Suppressor macrophage (primary cell): ENCODE results near the gene SH2D1B.
"Not testable (repeated sequence)": the region's sequence is repeated elsewhere in the genome, so short reads cannot be mapped to it uniquely, and the experiment has no call there.

Source experiments
- DNase-seq, 4 experiments: peaks; one replicate each; pipeline ENCODE4 v3.0.0-alpha.2; 2020 to 2022
- total RNA-seq, 17 experiments: gene quantifications; one replicate each; lab custom pipeline; 2026; ENCODE audit warnings: mixed read lengths in 6 of 17, inconsistent platforms in 3 of 17; lab: John Stamatoyannopoulos, UW

SH2D1B gene, protein sequence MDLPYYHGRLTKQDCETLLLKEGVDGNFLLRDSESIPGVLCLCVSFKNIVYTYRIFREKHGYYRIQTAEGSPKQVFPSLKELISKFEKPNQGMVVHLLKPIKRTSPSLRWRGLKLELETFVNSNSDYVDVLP
- 0 to 1.2 (median 0) reads per million in 17 experiments for total RNA-seq

DNA sequence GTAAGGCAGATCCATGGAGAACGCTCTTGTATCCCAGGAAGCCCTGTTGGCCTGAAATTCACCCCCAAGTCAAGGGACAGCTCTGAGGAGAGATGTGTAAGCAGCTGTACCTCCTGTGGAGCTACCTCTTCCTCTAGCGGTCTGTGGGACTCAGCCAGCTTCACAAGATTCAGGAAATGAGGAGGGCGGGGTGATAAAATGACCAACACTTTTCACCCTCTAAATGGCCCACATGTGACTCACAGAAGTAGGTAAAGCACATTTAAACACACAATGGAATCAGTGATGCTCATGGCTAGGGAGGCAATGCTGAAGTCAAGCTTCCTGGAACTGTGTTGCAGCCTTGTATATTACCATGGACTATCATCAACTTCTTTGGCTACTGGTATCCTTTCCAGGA is at the start of gene SH2D1B:
TSS of gene SH2D1B (minus strand) at position 135 of the 400 bp plus-strand sequence. CDS start at position 15, 120 bp downstream.
- no peak for DNase-seq

DNA sequence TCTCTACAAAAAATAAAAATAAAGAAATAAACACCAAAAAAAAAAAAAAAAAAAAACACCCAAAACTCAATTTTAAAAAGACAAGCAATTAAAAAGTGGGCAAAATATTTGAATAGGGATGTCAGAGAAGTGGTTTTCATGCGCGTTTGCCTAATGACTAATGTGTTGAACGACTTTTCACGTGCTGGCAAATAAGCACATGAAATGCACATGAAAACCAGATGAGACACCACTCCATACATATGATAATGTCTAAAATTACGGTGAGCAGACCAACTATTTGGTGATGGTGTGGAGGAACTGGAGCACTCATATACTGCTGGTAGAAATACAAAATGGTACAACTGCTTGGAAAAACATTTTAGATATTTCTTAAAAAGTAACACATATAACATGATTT is 46.3 kb upstream of the SH2D1B start:
- no peak for DNase-seq

DNA sequence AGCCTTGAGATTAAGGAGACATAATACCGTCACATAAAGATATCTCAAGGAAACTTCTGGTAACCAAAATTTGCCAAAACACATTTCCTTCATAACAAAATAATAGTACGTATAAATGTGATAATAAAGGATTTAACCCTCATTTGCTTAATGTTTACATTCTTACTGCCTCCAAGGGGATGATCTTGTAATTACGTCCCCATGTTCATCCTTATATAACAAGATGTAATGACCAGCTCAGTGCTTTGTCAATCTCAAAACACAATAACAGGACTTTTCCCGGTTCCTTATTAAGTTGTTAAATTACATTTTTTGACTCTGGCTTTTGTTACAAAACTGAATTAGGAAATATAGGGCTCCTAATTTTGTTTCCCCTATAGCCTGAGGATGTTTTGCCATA is 44.4 kb upstream of the SH2D1B start:
- no peak for DNase-seq

DNA sequence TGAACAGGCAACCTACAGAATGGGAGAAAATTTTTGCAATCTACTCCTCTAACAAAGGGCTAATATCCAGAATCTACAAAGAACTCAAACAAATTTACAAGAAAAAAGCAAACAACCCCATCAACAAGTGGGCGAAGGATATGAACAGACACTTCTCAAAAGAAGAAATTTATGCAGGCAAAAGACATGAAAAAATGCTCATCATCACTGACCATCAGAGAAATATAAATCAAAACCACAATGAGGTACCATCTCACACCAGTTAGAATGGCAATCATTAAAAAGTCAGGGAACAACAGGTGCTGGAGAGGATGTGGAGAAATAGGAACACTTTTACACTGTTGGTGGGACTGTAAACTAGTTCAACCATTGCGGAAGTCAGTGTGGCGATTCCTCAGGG is 42.4 kb upstream of the SH2D1B start:
- not testable (repeated sequence) for DNase-seq

DNA sequence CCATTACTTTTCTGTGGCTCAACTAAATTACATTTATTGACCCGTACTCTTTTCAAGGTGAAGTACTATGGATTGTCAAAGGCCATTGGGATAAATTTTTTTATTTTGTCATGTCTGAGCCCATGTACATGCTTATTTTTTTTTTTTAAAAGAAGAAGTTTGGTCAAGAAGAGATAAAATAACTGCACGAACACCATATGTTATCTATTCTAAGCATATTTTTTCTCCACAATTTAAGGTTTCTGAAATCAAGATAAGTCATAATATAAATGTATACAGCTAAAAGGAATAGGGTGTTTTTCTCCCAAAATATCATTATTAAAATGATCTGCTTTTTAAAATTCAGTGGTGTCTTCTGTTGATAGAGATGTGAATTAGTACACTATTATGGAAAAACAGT is 35.0 kb upstream of the SH2D1B start:
- DNase-seq, result no peak

DNA sequence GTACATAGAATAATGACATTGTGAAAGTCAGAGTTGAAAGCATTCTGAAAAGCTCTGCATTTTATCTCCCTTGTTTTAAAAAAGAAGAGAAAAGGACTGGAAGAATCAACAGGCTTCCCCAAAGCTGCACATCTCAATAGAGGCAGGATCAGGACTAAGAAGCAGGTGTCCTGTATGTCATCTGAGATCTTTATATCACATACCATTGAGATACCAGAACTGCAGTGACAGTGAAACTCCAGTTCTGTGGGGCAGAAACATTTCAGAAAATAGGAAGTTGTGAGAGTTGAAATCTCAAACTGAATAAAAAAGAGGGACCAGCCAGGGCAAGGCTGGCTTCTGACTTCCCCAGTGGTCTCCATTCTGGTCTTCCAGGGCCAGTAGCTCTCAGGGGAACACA is 33.0 kb upstream of the SH2D1B start:
- DNase-seq, result peak in 2 of 4 experiments; percentile 24 to 34

DNA sequence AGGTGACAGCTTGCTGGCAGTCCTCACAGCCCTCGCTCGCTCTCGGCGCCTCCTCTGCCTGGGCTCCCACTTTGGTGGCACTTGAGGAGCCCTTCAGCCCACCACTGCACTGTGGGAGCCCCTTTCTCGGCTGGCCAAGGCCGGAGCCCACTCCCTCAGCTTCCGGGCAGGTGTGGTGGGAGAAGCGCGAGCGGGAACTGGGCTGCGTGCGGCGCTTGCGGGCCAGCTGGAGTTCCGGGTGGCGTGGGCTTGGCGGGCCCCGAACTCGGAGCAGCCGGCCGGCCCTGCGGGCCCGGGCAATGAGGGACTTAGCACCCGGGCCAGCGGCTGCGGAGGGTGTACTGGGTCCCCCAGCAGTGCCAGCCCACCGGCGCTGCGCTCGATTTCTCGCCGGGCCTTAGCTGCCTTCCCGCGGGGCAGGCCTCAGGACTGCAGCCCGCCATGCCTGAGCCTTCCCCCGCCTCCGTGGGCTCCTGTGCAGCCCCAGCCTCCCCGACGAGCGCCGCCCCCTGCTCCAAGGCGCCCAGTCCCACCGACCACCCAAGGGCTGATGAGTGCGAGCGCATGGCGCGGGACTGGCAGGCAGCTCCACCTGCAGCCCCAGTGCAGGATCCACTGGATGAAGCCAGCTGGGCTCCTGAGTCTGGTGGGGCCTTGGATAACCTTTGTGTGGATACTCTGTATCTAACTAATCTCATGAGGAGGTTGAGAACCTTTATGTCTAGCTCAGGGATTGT is 21.2 kb upstream of the SH2D1B start:
- DNase-seq, result not testable (repeated sequence)

DNA sequence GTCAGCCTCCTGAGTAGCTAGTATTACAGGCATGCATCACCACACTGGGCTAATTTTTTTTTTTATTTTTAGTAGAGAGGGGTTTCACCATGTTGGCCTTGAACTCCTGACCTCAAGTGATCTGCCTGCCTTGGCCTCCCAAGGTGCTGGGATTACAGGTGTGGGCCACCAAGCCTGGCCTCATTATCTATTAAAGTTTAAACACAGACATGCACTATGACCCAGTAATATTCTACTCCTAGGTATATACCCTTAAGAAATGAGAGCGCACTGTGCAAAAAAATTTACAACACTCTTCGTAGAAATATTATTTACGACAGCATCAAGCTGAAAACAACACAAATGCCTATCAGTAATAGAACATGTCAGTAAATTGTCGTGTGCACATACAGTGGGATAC is 18.6 kb upstream of the SH2D1B start:
- no peak for DNase-seq

DNA sequence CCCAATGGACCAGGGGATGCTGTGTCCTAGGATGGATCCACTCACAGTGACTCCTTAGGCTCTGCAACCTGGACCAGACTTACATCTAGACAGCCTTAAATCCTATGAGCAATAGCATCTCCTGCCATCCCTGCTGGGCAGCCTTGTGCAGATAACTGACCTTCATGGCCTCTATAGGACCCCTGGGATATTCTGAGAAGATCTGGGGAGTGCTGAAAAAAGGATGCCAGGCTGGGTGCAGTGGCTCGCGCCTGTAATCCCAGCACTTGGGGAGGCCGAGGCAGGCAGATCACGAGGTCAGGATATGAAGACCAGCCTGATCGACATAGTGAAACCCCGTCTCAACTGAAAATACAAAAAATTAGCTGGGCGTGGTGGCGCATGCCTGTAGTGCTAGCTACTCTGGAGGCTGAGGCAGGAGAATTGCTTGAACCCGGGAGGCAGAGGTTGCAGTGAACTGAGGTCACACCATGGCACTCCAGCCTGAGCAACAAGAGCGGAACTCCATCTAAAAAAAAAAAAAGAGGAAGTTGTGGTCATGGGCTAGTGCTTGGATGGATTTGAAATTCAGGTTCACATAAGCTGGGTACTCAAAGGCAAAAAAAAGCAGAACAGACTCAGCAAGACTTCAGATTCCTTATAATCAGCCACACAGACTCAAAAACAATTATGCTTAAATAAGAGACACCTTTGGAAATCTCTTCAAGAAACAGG is 10.9 kb upstream of the SH2D1B start:
- DNase-seq, result peak; percentile 69 to 93 (median 81)

DNA sequence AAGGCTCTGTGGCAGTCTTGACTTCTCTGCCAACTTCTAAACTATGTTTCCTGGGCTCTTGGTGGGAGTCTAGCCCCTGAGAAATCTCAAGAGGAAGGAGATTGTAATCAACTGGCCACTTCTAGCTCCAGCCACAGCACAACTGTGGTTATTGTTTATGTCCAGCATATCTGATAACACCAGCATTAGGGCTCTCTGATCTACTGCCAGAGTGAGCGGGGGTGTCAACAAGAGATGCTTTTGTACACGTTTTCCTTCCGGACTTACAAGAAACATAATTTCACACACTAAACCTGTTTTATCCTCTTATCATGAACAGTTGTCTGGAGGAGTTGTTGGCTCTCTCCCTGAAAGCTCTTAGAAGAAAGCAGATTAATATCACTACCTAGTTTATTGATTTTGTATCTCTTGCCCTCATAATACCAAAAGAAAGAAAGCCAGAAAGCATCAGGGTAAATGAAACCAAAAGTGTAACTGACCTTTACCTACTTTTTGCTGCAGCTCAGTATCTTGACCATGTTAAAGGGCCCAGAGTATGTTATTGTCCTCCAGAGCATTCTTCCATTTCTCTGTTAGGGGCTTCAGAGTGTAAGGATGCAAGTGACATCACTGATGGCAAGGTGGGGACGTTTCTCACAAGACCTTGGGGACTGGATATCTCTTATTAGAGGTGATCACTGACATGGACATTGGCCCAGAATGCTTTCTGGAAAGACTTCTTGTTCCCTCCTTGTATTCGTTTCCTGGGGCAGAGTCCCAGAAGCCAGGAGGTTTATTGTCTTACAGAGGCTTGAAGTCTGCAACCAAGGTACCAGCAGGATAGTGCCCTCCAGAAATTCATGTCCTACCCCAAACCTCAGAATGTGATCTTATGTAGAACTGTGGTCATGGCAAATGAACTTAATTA is 9.6 kb upstream of the SH2D1B start:
- no peak for DNase-seq

DNA sequence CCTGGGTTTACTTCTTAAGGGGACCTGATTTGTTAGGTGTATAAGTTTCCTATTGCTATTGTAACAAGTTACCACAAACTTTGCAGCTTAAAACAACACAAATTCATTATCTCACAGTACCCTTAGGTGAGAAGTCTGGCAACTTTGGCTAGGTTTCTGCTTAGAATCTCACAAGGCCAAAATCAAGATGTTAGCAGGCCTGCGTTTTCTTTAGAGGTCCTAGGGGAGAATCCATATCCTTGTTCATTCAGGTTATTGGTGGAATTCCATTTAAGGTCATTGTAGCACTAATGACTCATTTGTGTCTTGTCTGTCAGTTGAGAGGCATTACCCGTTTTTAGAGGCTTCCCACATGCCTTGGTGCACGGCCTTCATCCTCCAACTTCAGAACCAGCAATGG is 8.2 kb upstream of the SH2D1B start:
- DNase-seq, result no peak

DNA sequence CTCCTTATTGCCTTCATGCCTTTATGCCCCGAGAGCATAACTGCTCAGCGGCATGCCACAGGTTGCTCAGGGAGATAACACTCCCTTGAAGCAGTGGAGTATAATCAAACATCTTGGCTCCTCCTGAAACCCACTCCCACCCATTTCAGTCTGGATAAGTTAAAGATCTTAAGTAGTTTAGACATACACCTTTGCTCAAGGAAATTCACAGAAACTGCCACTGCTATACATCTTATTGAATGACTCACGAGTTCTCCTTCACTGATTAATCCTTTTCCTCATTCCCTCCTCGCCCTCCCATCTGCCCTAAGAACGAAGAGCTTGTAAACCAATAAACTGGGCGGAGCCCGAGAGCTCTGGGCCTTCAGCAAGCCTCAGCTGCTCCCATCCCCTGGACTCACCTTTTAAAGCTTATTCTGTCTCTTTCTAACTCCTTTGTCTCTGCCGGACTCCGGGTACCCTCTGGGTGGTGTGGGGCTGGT is 7.6 kb upstream of the SH2D1B start:
- DNase-seq, result not testable (repeated sequence)

DNA sequence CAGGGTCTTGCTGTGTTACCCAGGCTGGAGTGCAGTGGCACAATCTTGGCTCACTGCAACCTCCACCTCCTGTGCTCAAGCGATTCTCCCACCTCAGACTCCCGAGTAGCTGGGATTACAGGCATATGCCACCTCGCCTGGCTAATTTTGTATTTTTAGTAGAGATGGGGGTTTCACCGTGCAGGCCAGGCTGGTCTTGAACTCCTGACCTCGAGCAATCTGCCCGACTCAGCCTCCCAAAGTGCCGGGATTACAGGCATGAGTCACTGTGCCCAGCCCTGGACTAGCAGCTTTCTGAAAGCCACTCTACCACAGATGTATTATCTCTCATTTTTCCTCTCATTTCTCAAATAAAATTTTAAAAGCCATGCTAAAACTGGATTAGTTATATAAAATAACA is 6.6 kb upstream of the SH2D1B start:
- DNase-seq, result not testable (repeated sequence)

DNA sequence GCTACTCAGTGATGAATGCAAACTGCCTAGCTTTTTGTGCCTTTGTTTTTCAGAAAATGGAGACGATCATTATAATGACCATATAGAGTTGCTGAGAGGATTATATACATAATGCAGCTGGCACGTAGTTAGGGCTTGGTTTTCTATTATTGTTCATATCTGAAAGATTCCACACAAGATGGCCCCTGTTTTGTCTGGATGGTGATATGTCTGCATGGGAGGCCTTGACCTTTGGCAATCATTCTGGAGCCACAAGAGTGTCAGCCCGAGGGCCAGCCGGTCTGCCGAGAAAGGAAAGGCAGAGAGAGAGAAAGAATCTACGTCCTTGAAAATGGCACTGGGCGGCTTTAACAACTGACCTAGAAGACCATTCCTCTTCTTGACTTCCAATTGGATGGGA is 5.7 kb upstream of the SH2D1B start:
- no peak for DNase-seq

DNA sequence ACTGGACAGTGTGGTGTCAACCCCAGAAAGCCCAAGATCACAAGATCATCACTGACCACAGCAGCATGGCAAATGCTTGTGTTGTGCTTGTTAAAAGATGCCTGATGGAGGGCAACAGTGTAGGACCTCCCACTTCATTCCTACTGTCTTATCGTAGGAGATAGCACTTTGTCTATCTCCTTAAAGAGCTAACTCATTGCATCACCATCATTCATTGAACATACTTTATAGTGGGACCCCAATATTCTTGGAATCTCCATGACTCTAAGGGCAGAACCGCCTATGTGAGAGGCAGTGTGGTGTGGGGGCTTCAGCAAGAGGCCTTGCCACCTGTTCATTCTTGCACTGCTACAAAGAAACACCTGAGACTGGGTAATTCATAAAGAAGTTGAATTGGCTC is 5.0 kb upstream of the SH2D1B start:
- no peak for DNase-seq

DNA sequence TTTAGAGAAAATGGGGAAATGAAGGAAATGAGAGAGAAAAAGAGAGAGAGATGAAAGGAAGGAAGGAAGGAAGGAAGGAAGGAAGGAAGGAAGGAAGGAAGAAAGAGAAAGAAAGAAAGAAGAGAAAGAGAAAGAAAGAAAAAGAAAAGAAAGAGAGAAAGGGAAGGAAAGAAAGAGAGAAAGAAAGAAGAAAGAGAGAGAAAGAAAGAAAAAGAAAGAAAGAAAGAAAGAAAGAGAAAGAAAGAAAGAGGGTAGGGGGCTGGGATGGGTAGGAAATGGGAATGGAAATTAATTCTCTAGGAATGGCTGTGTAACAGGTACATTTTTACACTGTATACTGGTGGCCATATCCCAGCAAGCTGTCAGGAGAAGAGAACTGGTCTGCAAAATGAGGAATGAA is 4.3 kb upstream of the SH2D1B start:
- DNase-seq, result no peak

DNA sequence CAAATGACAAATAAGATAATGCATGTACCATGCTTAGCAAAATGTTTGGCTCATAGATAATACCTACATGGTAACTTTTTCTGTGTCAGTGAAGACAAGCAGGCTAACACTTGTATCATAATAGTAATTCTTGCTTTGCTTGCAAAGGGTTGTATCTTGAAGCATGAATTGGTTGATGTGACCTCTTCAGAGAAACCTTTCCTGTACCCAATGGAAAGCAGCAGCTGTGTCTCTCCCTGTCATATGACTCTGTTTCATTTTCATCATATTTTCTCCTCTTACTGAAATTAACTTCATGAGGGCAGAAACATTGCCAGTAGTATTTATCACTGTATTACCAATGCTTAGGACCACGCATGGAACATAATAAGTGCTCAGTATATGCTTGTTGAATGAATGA is 4.4 kb downstream of the SH2D1B start:
- no peak for DNase-seq

DNA sequence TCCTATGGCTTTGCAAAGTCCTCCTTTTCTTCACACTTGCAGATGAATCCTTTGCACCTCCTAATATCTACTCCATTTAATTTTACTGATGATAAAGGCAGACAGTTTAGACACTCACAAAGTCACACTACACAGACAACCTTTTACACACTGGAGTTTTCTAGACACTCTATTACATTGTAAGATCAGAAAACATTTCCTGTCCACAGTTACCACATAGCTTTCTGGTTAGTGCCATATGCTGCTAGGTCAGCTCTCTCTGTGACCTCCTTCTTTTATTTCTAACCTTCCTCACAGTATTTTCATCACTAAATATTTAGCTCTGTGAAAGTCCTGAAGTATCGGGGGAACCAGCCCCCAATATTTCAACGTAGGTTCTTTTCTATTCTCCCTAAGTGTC is 5.1 kb downstream of the SH2D1B start:
- DNase-seq, result no peak

DNA sequence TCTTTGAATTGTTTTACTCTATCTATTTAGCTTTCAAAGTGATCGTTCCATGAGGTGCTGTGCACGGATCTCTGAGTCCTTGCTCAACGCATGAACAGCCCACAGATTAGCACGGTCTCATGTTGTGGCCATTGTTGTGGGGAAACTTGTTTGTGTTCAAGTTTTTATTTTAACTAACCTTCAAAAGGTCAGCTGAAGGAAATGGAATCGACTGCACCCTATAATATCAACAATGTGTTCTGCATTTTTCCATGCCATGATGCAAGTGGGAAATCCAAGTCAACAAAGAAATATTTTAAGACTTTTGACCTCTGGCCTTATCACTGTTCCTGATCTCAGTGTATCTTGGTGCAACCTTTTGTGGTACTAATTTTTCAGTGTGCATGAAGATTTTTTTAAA is 6.1 kb downstream of the SH2D1B start:
- no peak for DNase-seq

DNA sequence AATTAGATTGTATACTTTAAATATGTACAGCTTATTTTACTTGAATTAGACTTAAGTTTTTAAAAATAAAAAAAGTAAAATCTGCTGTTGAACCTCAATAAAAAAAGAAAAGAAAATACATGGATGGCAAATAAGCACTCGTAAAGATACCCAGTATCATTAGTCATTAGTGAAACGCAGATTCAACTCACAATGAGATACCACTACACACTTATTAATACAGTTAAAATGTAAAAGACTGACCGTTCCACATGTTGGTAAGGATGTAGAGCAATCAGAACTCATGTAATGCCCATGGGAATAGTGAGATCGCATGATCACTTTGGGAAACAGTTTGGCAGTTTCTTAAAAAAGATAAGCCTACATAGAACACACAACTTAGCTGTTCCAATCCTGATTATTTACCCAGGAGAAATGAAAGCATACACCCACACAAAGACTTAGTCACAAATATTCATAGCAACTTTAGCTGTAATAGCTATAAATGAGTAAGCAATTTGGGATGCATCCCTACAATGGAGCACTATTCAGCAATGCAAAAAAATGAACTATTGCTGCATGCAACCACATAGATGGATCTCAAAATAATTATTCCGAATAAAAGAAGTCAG is 7.3 kb downstream of the SH2D1B start:
- DNase-seq, result peak in 2 of 4 experiments; percentile 44 to 52

DNA sequence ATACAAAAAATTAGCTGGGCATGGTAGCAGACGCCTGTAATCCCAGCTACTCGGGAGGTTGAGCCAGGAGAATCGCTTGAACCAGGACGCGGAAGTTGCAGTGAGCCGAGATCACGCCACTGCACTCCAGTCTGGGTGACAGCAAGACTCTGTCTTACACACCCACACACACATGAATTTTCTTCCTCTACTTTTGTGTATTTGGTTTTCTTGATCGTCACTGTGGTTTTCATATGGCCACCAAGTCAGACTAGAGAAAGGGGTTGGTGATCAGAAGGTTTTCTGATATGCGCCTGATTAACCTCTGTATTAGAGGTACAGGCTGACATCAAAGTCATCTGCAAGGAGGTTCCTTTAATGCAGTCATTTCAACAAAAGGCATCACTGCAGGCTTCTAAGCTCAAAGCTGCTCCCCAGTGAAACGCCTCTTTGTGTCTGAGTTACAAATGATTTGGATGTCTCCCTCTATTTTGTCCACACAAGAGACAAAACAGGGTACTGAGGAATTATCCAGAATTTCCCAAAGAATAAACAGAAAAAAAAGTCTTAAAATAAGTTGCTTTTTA is 11.1 kb downstream of the SH2D1B start:
- DNase-seq, result no peak
